ENCODE data around the gene TAF12.
"Not testable (repeated sequence)": the region's sequence is repeated elsewhere in the genome, so short reads cannot be mapped to it uniquely, and the experiment has no call there.

TAF12 gene

DNA sequence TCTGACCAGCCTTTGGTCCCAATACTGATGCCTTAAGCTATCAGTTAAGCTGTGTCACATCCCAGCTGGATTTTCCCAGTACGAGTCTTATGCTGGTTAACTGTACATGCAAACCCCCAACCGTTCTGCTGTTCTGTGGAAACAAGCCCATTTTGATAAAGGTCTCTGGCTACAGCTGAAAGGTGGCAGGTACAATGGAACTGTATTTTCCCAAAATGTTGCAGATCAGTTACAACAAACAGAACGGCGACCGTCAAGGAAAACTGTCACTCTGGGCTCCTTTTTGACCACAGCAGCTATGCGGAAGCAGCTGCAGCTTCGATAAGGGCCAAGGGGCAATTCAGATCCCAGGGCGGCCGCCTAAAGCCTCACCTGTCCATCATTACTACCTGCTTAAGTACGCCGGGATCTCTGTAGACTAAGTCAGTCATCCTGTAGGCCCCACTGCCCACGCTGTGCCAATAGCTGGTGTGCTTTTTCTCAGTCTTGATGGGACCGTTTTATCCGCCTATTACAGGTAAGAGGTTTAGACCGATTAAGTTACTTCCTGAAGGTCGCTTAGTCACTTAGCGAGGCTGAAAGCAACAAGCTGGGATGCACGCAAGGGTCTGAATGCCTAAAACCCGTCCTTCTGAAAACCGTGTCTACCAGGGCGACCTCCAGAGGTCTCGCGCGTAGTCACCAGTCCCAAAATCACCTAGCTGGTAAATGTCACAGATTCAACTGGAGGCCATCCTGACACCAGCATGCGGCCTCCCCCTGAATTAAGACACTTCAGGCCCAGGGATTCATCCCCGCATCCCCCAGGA, 61.9 kb downstream of the TAF12 start:
- DNase-seq = peak; percentile 77

GRCh38 chr1:28579401-28579800, 63.5 kb downstream of the TAF12 start:
- no peak for DNase-seq

DNA sequence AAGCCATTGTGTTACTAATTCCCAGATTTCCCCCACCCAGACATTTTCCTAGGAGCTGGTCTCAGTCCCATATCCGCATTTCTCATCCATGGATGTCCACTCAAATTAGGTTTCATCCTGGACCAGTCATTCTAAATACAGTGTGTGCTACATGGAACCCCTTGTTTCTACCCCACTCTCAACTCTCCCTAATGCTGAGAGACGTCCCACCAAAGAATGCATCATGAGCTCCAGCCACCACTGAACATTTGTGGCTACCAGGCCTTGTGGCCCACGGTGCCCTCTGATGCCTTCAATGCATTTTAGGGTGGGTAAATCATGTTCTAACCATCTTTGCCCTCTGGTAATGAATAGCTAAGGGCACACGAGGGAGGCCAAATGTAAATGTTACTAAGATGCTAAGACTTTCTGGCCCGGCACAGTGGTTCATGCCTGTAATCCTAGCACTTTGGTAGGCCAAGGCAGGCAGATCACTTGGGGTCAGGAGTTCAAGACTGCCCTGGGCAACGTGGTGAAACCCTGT, 64.1 kb downstream of the TAF12 start:
- no peak for DNase-seq

- no peak for DNase-seq
These were observed 64.9 kb downstream of the TAF12 start for GRCh38 chr1:28577738-28578536.

- peak; percentile 40 for DNase-seq
These were observed 65.7 kb downstream of the TAF12 start for GRCh38 chr1:28577052-28577678.

DNA sequence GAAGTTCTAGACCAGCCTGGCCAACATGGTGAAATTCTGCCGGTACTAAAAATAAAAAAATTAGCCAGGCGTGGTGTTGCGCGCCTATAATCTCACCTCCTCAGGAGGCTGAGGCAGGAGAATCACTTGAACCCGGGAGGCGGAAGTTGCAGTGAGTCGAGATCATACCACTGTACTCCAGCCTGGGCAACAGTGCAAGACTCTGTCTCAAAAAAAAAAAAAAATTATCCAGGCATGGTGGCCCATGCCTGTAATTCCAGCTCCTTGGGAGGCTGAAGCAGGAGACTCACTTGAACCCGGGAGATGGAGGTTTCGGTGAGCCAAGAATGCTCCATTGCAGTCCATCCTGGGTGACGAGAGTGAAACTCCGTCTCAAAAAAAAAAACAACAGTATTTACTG, 69.3 kb downstream of the TAF12 start:
- DNase-seq = no peak

DNA sequence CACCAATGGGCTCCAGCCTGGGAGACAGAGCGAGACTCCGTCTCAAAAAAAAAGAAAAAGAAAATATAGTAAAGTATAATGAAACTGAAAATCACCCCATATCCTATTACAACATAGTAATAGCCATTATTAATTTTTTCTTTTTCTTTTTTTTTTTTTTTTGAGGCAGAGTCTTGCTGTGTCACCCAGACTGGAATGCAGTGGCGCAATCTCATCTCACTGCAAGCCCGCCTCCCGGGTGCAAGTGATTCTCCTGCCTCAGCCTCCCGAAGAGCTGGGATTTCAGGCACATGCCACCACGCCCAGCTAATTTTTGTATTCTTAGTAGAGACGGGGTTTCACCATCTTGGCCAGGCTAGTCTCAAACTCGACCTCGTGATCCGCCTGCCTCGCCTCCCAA, 70.0 kb downstream of the TAF12 start:
- not testable (repeated sequence) for DNase-seq

GRCh38 chr1:28571911-28572310, 71.0 kb downstream of the TAF12 start:
- DNase-seq = no peak

- DNase-seq = no peak
These were observed 75.9 kb downstream of the TAF12 start for GRCh38 chr1:28566931-28567330.

DNA sequence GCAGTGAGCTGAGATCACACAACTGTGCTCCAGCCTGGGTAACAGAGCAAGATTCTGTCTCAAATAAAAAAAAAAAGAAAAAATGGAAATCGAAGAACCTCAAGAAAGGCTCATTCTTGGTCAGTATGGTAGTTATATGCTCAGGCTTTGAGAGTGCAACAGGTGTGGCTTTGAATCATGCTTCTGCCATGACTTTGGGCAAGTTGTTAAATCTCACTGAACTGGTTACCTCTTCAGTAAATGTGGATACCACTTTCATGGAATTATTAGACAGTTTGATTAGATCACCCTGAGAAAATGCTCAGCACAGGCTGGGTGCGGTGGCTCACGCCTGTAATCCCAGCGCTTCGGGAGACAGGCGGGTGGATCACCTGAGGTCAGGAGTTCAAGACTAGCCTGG, 77.1 kb downstream of the TAF12 start:
- no peak for DNase-seq

DNA sequence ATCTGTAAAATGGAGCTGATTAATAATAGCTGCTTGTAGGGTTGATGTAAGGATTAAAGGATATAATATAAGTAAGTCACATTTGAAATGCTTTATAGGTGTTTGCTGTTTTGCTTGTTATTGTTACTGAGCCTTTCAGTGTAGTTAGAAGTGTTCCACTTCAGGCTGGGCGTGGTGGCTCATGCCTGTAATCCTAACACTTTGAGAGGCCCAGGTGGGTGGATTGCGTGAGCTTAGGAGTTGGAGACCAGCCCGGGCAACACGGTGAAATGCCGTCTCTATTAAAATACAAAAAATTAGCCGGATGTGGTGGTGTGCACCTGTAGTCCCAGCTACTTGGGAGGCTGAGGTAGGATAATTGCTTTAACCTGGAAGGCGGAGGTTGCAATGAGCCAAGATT, 77.8 kb downstream of the TAF12 start:
- no peak for DNase-seq

- no peak for DNase-seq
These were observed 78.6 kb downstream of the TAF12 start for GRCh38 chr1:28564310-28564709.

GRCh38 chr1:28560886-28561285, 82.0 kb downstream of the TAF12 start:
- DNase-seq = no peak
